ENCODE results near the gene KRT4.
"Not testable (repeated sequence)": the region's sequence is repeated elsewhere in the genome, so short reads cannot be mapped to it uniquely, and the experiment has no call there.

The KRT4 gene

GRCh38 chr12:52813885-52814709 lies at the start of gene KRT4:
KRT4 (minus strand) TSS chr12:52814116; CDS start chr12:52814058, 58 bp downstream.
- TF ChIP-seq EZH2 (IDR thresholded peaks at IDR 0.05) (no peak), FOXP2 (optimal IDR thresholded peaks at IDR 0.05; ENCODE audit: control extremely low read depth, extremely low read length, insufficient read depth) (no peak), POLR2AphosphoS5 (IDR thresholded peaks at IDR 0.05; ENCODE audit: borderline replicate concordance, low read depth, low read length) (no peak)
- no peak within 1 kb of the TSS for H3K4me3 ChIP-seq
- no peak for DNase-seq (ENCODE audit: low read depth, low spot score)
- H3K9ac ChIP-seq (ENCODE audit: insufficient read length), result no peak within 1 kb of the TSS
- H3K27ac ChIP-seq, result no peak within 1 kb of the TSS
- no peaks in the 10 kb centered on the region for H3K9me3 ChIP-seq (ENCODE audit: low read depth, low read length)
- H3K36me3 ChIP-seq (ENCODE audit: insufficient read depth, low read length), result no peaks in the 10 kb centered on the region

- no peak overlapping the region for H3K27ac ChIP-seq
- no peaks in the 10 kb centered on the region for H3K36me3 ChIP-seq (ENCODE audit: insufficient read depth, low read length)
- DNase-seq (ENCODE audit: low read depth, low spot score), result no peak
- TF ChIP-seq POLR2AphosphoS5 (IDR thresholded peaks at IDR 0.05; ENCODE audit: borderline replicate concordance, low read depth, low read length) (no peak), FOXP2 (optimal IDR thresholded peaks at IDR 0.05; ENCODE audit: control extremely low read depth, extremely low read length, insufficient read depth) (no peak), EZH2 (IDR thresholded peaks at IDR 0.05) (no peak)
- no peak overlapping the region for H3K4me3 ChIP-seq
- H3K9ac ChIP-seq (ENCODE audit: insufficient read length), result no peak overlapping the region
- H3K9me3 ChIP-seq (ENCODE audit: low read depth, low read length), result no peaks in the 10 kb centered on the region
Measured at GRCh38 chr12:52862023-52862422, 48.1 kb upstream of the KRT4 start.

DNA sequence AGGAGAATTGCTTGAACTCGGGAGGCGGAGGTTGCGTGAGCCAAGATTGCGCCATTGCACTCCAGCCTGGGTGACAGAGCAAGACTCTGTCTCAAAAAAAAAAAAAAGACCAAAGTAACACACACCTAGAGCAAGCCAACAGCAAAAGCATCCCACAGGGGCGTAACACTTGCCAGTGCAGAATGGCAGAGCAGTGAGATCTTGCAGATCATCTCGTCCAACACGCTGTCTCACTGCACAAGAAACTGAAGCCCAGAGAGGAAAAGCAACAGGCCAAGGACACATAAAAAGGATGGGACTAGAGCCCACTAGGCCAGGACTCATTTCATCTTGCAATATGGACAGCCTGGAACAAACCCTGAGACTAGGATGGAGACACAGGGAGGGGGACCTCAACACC lies 47.6 kb upstream of the KRT4 start:
- Histone ChIP-seq H3K36me3 (ENCODE audit: insufficient read depth, low read length) (no peaks in the 10 kb centered on the region), H3K27ac (no peak overlapping the region), H3K4me3 (no peak overlapping the region), H3K9ac (ENCODE audit: insufficient read length) (no peak overlapping the region), H3K9me3 (ENCODE audit: low read depth, low read length) (no peaks in the 10 kb centered on the region)
- DNase-seq (ENCODE audit: low read depth, low spot score), result no peak
- no peak for TF ChIP-seq POLR2AphosphoS5 (IDR thresholded peaks at IDR 0.05; ENCODE audit: borderline replicate concordance, low read depth, low read length)
- no peak for TF ChIP-seq FOXP2 (optimal IDR thresholded peaks at IDR 0.05; ENCODE audit: control extremely low read depth, extremely low read length, insufficient read depth)
- TF ChIP-seq EZH2 (IDR thresholded peaks at IDR 0.05), result no peak

DNA sequence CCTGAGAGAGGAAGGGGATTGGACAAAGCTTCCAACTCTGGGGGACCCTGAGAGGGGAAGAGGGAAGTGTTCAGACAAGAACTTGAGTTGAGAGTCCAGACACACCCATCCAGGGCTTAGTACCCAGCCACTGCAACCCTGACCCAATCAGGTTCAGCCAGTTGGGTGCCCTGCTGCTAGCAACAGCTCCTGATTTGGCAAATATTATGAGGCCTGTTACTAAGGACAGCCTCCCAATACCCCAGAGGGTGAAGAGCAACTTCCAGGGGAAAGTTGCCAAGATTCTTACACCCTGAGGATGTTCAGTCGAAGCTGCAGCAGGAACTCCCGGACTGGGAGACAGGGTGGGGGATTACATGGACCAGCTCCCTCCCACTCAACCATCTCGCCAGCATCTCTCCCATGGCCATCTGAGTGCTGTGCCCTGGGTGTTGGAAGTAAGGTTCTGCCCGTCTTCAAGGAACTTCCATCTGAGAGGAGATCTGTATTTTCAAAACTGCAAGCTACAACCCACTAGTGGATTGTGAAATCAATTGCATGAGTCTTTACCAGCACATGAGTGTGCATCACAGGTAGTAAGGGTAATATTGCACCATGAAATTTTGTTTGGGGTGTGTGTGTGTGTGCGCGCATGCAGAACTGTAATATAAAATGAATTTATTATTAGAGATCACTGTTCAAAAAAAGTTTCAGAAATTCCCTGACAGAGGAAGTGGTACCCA lies 46.3 kb upstream of the KRT4 start:
- H3K9ac ChIP-seq (ENCODE audit: insufficient read length), result no peak overlapping the region
- no peak overlapping the region for H3K4me3 ChIP-seq
- no peaks in the 10 kb centered on the region for H3K9me3 ChIP-seq (ENCODE audit: low read depth, low read length)
- no peak overlapping the region for H3K27ac ChIP-seq
- H3K36me3 ChIP-seq (ENCODE audit: insufficient read depth, low read length), result no peaks in the 10 kb centered on the region
- no peak for DNase-seq (ENCODE audit: low read depth, low spot score)
- TF ChIP-seq FOXP2 (optimal IDR thresholded peaks at IDR 0.05; ENCODE audit: control extremely low read depth, extremely low read length, insufficient read depth) (no peak), EZH2 (IDR thresholded peaks at IDR 0.05) (no peak), POLR2AphosphoS5 (IDR thresholded peaks at IDR 0.05; ENCODE audit: borderline replicate concordance, low read depth, low read length) (no peak)

DNA sequence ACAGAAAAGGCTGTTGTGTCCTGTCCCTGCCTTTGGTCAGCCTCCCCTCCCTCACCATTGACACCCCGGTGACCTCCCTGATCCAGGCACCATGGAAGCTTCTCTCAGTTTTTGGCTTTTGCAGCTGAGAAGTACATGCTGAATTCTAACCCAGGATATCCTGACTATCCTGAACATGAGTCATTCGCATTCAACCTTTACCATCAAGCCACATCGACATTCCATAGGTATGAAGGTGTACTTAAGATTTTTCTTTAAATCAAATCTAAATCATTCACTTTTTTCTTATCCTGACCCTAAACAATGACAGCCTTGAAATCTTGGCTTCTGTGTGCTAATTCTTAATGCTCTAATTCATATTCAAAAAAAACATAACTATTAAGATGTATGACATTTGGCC lies 43.6 kb upstream of the KRT4 start:
- Histone ChIP-seq H3K36me3 (ENCODE audit: insufficient read depth, low read length) (no peaks in the 10 kb centered on the region), H3K27ac (no peak overlapping the region), H3K9me3 (ENCODE audit: low read depth, low read length) (no peaks in the 10 kb centered on the region), H3K9ac (ENCODE audit: insufficient read length) (no peak overlapping the region), H3K4me3 (no peak overlapping the region)
- no peak for TF ChIP-seq FOXP2 (optimal IDR thresholded peaks at IDR 0.05; ENCODE audit: control extremely low read depth, extremely low read length, insufficient read depth)
- no peak for TF ChIP-seq EZH2 (IDR thresholded peaks at IDR 0.05)
- no peak for TF ChIP-seq POLR2AphosphoS5 (IDR thresholded peaks at IDR 0.05; ENCODE audit: borderline replicate concordance, low read depth, low read length)
- DNase-seq (ENCODE audit: low read depth, low spot score), result no peak

DNA sequence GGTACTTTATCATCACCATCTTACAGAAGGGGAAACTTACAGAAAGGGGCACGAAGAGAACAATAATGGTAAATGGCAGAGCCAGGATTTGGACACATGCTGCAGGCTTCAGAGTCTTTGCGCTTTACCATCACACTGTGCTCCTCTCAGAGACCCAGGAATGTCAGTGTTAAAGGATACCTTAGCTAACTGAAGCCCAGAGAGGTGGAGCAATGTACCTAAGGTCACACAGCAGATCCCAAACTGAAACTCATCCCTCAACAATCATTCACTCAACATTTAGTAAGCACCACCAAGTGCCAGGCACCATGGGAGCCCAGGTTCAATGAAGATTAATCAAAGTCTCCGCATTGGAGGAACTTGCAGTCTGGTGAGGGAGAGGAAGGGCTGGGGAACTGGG lies 42.9 kb upstream of the KRT4 start:
- no peak overlapping the region for H3K27ac ChIP-seq
- no peak overlapping the region for H3K4me3 ChIP-seq
- no peaks in the 10 kb centered on the region for H3K36me3 ChIP-seq (ENCODE audit: insufficient read depth, low read length)
- H3K9me3 ChIP-seq (ENCODE audit: low read depth, low read length), result no peaks in the 10 kb centered on the region
- DNase-seq (ENCODE audit: low read depth, low spot score), result no peak
- TF ChIP-seq EZH2 (IDR thresholded peaks at IDR 0.05), result no peak
- TF ChIP-seq FOXP2 (optimal IDR thresholded peaks at IDR 0.05; ENCODE audit: control extremely low read depth, extremely low read length, insufficient read depth), result no peak
- TF ChIP-seq POLR2AphosphoS5 (IDR thresholded peaks at IDR 0.05; ENCODE audit: borderline replicate concordance, low read depth, low read length), result no peak
- H3K9ac ChIP-seq (ENCODE audit: insufficient read length), result no peak overlapping the region

DNA sequence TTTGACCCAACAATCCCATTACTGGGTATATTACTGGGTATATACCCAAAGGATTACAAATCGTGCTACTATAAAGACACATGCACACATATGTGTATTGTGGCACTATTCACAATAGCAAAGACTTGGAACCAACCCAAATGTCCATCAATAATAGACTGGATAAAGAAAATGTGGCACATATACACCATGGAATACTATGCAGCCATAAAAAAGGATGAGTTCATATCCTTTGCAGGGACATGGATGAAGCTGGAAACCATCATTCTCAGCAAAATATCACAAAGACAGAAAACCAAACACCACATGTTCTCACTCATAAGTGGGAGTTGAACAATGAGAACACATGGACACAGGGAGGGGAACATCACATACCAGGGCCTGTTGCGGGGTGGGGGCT lies 42.2 kb upstream of the KRT4 start:
- not testable (repeated sequence) for H3K9me3 ChIP-seq (ENCODE audit: low read depth, low read length); H3K4me3 ChIP-seq; H3K36me3 ChIP-seq (ENCODE audit: insufficient read depth, low read length); H3K27ac ChIP-seq; H3K9ac ChIP-seq (ENCODE audit: insufficient read length); DNase-seq (ENCODE audit: low read depth, low spot score)

- Histone ChIP-seq H3K4me3 (no peak overlapping the region), H3K27ac (no peak overlapping the region), H3K36me3 (ENCODE audit: insufficient read depth, low read length) (no peaks in the 10 kb centered on the region), H3K9ac (ENCODE audit: insufficient read length) (no peak overlapping the region), H3K9me3 (ENCODE audit: low read depth, low read length) (no peaks in the 10 kb centered on the region)
- TF ChIP-seq POLR2AphosphoS5 (IDR thresholded peaks at IDR 0.05; ENCODE audit: borderline replicate concordance, low read depth, low read length) (no peak), EZH2 (IDR thresholded peaks at IDR 0.05) (no peak), FOXP2 (optimal IDR thresholded peaks at IDR 0.05; ENCODE audit: control extremely low read depth, extremely low read length, insufficient read depth) (no peak)
- DNase-seq (ENCODE audit: low read depth, low spot score), result no peak
Measured at GRCh38 chr12:52851787-52852186, 37.9 kb upstream of the KRT4 start.

All from SK-N-MC (cell line).